ENCODE results near the gene SDK1.
"Not testable (repeated sequence)": the region's sequence is repeated elsewhere in the genome, so short reads cannot be mapped to it uniquely, and the experiment has no call there.

SDK1 gene

DNA sequence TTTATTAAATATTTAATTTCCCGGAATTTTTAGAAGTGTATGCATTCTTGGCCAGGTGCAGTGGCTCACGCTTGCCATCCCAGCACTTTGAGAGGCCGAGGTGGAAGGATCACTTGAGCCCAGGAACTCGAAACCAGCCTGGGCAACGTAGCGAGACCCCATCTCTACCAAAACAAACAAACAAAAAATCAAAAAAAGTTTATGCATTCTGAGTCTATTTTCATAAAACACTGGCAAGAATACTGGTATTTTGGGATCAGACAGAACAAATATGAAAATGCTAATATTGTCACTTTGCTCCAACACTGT lies 940.2 kb downstream of the SDK1 start:
- DNase-seq, result peak; percentile 12

DNA sequence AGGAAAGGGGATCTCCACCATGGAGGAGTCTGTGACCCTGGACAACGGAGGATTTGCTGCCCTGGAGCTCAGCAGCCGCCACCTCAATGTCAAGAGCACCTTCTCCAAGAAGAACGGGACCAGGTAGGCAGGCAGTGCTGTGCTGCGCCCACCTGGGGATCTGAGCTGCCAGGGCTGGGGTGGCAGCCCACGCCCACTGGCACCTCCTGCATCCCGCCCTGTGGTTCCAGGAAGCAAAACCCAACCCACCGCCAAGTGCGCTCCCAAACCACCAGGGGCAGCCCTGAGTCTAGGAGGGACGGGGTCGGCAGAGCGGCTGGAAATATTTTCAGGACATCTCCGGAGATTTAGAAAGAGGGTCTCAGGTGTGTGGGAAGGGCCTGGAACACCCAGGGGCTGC lies 940.7 kb downstream of the SDK1 start:
- DNase-seq, result peak; percentile 49

- peak; percentile 51 for DNase-seq
Observed at GRCh38 chr7:4242706-4243105, 941.7 kb downstream of the SDK1 start.

GRCh38 chr7:4244041-4244440 lies 943.0 kb downstream of the SDK1 start:
- peak; percentile 54 for DNase-seq

DNA sequence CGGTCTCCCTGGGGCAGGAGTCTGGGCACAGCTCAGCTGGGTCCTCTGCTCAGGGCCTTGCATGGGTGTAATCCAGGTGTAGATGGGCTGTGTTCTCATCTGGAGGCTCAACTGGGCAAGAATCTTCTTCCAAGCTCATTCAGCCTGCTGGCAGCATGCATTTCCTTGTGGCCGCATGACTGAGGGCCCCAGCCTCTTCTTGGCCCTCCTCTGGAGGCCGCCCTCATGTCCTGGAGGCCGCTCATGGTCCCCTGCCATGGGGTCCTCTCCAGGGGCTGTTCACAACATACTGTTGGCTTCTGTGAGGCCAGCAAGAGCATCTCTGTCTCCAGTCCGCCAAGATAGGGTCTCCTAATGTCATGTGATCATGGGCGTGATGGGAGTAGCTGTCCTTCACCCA lies 943.6 kb downstream of the SDK1 start:
- DNase-seq, result peak; percentile 24

DNA sequence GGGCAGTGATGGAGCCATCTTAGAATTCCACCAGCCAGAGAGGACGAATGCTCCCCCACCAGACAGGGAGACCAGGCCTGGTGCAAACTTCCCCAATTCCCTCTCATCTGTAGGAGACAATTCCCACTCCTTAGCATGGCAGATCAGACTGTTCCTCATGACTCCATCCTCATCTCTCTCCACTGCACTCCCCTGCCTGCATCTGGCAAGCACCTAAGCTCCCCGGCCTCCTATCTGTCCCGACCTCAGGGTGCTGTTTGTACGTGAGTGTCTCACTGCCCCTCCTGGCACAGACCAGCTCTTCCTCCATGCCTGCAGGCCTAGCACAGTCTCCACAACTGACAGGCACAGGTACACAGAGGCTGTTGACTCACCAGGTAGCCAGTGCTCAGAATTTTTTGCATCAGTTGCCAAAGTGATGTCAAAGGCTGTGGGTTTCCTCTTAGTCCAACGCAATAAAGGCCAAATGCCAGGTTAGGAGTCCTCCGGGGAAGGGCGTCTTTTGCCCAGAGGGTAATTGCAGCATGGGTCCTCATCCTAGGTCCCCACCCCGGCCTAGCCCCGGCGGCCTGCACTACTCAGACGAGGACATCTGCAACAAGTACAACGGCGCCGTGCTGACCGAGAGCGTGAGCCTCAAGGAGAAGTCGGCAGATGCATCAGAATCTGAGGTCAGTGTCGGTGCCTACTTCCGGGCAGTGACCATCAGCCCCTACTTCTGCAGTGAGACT lies 944.2 kb downstream of the SDK1 start:
- peak; percentile 42 for DNase-seq

DNA sequence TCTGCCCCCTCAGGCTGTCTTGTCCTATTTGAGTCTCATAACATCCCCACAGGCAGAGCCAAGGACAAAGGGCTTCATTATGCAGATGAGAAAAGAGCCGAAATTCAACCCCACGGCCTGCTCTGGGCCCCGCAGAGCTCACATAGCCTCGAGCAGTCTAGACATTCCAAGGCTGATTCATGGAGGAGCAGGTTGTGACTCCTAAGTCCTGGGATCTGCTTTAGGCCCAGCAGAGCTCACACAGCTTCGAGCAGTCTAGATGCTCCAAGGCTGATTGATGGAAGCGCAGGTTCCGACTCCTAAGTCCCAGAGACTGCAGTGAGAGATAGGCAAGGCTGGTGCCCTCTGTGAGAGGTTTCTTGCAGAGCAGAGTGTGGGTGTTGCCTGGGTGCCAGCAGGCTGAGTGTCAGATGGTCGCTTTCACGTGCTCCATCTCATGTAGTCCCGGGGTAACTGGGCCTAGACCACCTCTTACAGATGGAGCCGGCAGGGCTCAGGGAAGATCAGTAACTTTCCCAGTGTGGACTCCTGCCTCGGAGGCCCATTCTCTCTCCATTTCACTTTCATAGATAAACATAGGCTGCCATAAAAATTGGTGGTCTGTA lies 944.9 kb downstream of the SDK1 start:
- peak; percentile 57 for DNase-seq

DNA sequence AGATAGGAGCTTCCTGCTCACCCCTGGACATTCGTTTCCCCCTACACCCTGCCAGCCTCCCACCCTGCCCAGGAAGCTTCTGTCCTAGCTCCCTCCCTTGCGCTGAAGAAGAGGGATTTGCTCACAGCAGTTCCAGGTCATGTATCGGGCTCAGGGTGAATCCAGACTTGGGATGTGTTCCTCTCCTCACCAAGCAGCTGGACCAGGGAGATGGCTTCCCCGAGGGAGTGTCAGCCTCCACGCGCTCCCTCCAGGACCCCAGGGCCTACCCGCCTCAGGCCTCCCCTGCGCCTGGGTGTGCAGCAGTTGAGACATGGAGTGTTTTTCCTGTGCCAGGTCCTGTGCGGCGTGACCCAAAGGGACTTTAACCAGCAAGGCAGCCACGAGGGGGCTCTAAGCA lies 945.5 kb downstream of the SDK1 start:
- DNase-seq, result peak; percentile 57

DNA sequence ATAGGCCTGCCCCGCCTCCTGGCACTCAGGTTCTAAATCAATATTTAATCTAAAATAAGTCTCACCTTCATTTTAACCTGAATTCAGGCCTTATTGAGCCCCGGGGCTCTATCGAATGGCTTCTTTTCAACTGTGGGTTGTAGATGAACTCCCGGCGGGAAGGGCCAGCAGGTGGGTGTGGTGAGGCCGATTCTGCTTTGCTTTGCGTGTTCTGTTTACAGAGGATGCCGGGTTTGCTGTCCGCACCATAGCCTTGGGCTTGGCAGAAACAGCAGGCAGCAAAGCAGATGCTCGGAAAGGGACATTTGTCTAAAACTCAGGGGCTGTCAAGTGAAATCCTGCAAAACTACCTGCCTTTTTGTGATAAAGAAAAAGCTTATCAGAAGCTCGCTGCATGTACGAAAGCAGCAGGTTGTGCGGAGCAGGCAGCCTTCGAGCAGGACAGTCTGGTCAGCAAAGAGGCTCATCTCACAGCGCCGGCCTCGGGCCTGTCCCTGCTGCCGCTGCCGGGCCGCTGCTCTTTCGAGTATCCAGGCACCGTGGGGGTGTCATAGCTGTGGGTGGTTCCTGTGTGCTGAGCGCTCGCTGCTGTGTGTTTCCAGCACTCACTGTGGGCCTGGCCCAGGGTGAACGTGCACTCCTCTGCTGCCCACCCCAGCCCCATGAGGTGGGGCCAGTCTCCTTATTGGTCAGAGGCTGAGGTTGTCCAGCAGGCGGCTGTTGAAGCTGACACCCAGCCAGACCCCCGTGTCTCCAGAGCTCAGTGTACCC lies 946.2 kb downstream of the SDK1 start:
- peak; percentile 46 for DNase-seq

DNA sequence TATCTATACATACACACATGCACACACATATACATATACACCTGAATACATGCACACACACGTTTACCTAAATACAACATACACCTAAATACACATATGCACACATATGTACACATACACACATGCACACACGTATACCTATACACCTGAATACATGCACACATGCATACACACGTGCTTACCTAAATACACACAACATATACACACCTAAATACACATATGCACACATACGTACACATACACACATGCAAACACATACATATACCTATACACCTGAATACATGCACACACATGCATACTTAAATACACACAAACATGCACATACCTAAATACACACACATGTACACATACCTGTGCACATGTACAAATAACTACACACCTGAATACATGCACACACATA lies 947.2 kb downstream of the SDK1 start:
- no peak for DNase-seq

DNA sequence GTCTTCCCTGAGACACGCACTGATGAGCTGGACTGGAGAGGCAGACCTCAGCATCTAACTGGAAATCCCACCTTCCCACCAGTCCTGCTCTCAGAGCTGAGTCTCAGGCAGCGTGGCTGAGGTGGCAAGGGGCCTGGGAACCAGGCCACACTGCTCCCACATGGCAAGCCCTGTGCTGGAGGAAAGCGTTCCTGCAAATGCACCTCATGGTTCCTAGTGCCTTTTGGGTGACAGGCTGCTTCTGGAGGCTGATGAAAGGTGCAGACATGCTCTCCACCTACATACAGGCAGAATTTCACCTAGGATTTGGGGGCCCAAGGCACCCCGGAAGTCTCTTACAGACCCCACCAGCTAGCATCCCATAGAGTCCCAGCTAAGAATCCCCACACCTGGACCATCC lies 948.2 kb downstream of the SDK1 start:
- DNase-seq, result peak; percentile 22

DNA sequence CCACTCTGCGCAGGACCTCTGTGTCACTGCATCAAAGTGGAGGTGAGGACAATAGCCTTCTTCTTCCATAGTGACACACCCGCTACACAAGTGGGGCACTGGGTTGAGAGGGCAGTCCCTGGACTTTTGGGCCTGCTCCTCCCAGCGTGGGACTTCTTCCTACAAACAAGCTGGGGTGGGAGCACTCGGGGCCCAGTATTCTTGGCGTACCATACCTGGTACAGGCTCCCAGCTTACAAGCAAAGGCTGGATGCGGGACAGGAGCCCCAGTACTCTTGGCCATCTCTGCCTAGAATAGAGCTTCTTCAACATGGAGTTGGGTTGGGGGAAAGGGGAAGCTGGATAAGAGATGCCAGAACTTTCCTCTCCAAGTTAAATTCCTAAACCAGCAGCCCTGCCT lies 954.3 kb downstream of the SDK1 start:
- peak; percentile 10 for DNase-seq

GRCh38 chr7:4256286-4256685 lies 955.2 kb downstream of the SDK1 start:
- DNase-seq, result no peak

- peak; percentile 12 for DNase-seq
Observed at GRCh38 chr7:4257146-4258111, 956.4 kb downstream of the SDK1 start.

DNA sequence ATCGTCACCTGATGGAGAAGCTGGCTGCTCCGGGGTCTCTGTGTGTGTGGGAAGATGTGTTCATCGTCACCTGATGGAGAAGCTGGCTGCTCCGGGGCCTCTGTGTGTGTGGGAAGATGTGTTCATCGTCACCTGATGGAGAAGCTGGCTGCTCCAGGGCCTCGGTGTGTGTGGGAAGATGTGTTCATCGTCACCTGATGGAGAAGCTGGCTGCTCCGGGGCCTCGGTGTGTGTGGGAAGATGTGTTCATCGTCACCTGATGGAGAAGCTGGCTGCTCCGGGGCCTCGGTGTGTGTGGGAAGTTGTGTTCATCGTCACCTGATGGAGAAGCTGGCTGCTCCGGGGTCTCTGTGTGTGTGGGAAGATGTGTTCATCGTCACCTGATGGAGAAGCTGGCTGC lies 959.1 kb downstream of the SDK1 start:
- DNase-seq, result peak; percentile 9

DNA sequence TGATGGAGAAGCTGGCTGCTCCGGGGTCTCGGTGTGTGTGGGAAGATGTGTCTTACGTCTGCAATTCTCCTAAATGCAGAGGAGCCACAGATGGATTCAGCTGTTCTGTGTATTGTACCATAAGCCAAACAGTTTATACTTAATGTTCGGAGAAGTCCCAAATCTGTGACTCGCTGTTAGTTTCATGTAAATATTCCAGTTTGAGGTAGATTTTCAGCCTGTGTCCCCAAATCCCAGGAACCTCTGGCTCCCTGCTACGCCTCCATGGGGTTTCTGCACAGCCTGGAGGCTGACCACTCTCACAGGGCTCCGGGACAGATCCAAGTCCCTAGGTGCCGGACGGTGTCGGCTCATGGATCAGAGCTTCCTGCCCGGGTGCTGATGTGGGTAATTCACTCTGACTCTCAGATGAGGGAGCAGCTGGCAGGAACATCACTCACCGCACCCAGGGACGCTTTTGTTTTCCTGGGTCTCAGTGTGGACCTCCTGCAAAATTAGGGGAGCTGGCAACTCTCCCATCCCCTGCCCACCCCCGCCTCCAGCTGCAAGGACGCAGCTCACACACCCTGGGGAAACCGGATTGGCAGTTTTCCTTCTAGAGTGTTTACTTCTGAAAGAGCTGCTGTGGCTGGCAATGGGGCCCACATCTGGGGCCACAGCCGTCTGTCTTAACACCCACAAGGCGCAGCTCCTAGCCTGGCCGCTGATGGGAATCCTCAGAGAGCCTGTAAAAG lies 960.0 kb downstream of the SDK1 start:
- DNase-seq, result peak; percentile 19

DNA sequence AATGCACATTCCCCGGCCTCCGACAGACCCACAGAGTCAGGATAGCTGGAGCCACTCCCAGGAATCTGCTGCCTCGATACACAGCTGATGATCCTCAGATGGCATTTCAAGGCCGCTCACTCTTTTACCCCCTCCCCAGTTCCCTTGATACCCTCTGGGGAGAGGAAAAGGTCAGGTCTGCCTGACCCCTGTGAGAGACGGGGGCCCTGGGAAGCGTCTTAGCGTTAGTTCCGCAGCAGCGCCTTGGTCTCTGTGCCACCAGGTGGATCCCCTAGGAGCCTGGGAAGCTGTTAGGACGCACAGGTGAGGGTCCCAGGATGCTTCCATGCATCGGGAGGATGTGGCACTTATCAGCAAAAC lies 960.5 kb downstream of the SDK1 start:
- peak; percentile 54 for DNase-seq

- not testable (repeated sequence) for DNase-seq
Observed at GRCh38 chr7:4264206-4264605, 963.2 kb downstream of the SDK1 start.

DNA sequence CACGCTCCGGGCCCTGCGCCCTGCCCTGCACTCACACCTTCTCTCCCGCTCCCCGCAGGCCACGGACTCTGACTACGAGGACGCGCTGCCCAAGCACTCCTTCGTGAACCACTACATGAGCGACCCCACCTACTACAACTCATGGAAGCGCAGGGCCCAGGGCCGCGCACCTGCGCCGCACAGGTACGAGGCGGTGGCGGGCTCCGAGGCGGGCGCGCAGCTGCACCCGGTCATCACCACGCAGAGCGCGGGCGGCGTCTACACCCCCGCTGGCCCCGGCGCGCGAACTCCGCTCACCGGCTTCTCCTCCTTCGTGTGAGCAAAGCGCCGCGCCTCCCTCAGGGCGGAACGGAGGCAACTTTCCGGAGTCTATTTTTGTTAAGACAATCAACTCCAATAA lies 964.0 kb downstream of the SDK1 start:
- peak; percentile 37 for DNase-seq

DNA sequence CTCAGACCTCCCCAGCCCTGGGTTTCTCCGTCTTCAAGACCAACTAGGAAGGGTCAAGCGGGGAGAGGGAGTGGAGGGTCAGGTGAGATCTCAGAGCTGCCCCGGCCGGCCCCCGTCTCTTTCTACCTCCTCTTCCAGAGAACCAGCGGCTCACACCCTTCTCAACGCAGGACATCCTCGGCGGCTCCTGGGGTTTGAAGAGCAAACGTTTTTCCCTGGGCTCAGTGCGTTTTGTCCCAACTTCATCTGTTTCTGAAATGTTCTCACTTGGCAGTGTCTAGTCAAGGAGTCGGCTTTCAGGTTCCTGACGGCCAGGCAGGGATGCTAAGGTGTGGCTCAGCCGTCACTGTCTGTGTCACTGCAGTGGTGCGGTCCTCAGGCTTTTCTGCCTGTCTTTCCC lies 964.6 kb downstream of the SDK1 start:
- DNase-seq, result no peak

- no peak for DNase-seq
Observed at GRCh38 chr7:4266270-4267040, 965.4 kb downstream of the SDK1 start.

All from activated effector memory CD4-positive, alpha-beta T cell treated with anti-CD3 and anti-CD28 coated beads, Interleukin-2, amount 50 U/mL, for 16 hours (primary cell).